K562 (cell line): ENCODE measurements around the gene PHKG1.

Experiments
- EZH2 ChIP-seq: IDR thresholded peaks from 2 replicates; pipeline ENCODE4 v1.6.1; 2012; ENCODE audit warnings: low read depth, mild to moderate bottlenecking, inconsistent platforms, low read length, borderline replicate concordance
- HSF4 ChIP-seq: fragments of 250-450 bp; sonication (Bioruptor Pico); IDR thresholded peaks from 2 replicates; pipeline ENCODE4 v2.1.2; 2022; ENCODE audit warnings: mild to moderate bottlenecking, moderate library complexity, borderline replicate concordance
- MCM7 ChIP-seq, 2 experiments: fragments of 450-650 bp; IDR thresholded peaks; 2 replicates each; pipeline ENCODE4 v1.6.1; 2016 to 2018
- NFIC ChIP-seq: fragments of 450-650 bp; IDR thresholded peaks from 2 replicates; pipeline ENCODE4 v1.6.1; 2017; ENCODE audit warnings: mild to moderate bottlenecking, inconsistent platforms
- NFYB ChIP-seq: IDR thresholded peaks from 2 replicates; pipeline ENCODE4 v1.6.1; 2011; ENCODE audit warnings: mild to moderate bottlenecking, moderate library complexity; ENCODE audit not compliant: insufficient read length; ENCODE audit errors: extremely low read depth
- RFX7 ChIP-seq: fragments of 250-450 bp; sonication (Bioruptor Pico); IDR thresholded peaks from 2 replicates; pipeline ENCODE4 v1.5.1; 2021; ENCODE audit warnings: mild to moderate bottlenecking
- TF ChIP-seq, protein P1 (sequence below): IDR thresholded peaks from 3 replicates; pipeline ENCODE4 v1.6.1; 2011; ENCODE audit warnings: borderline replicate concordance, mild to moderate bottlenecking; ENCODE audit not compliant: insufficient read length, insufficient read depth
- TF ChIP-seq, protein P2 (sequence below), 3 experiments: IDR thresholded peaks in 2 of 3; conservative IDR thresholded peaks in 1 of 3; 2 replicates each; pipeline ENCODE4 v1.5.1; 2011 to 2012; ENCODE audit warnings: low read length in 3 of 3, mild to moderate bottlenecking in 3 of 3, control low read depth in 2 of 3, improper control_type of control experiment in 1 of 3, inconsistent platforms in 1 of 3, low read depth in 1 of 3, mixed read lengths in 1 of 3, moderate library complexity in 1 of 3; ENCODE audit not compliant: insufficient read depth in 2 of 3

DNA sequence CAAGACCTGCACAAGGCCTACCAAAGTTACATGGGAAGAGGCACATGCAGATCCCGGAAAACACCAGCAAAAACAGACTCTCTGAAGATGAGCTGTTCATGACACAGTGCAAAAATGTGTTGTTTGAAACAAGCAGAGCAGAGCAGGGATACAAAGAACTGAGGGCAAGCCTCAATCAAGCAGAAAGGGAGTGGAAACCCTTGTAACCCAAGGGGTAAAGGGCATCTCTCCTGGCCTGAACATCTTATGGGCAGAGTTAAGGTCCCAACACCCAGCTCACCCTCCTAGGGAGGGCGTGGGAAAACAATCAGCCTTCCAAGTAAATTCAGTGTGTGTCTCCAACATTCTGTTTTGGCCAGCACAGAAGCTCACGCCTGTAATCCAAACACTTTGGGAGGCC is 52.0 kb downstream of the PHKG1 start:
- TF ChIP-seq RFX7 (CRISPR knock-in tag): no peak
- no peak for TF ChIP-seq HSF4 (CRISPR knock-in tag)
- no peak for TF ChIP-seq NFYB
- no peak for TF ChIP-seq EZH2
- TF ChIP-seq, protein P1, sequence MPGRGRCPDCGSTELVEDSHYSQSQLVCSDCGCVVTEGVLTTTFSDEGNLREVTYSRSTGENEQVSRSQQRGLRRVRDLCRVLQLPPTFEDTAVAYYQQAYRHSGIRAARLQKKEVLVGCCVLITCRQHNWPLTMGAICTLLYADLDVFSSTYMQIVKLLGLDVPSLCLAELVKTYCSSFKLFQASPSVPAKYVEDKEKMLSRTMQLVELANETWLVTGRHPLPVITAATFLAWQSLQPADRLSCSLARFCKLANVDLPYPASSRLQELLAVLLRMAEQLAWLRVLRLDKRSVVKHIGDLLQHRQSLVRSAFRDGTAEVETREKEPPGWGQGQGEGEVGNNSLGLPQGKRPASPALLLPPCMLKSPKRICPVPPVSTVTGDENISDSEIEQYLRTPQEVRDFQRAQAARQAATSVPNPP: no peak
- no peak for TF ChIP-seq NFIC
- TF ChIP-seq MCM7 (IDR thresholded peaks at IDR 0.05): no peak
- TF ChIP-seq, protein P2, sequence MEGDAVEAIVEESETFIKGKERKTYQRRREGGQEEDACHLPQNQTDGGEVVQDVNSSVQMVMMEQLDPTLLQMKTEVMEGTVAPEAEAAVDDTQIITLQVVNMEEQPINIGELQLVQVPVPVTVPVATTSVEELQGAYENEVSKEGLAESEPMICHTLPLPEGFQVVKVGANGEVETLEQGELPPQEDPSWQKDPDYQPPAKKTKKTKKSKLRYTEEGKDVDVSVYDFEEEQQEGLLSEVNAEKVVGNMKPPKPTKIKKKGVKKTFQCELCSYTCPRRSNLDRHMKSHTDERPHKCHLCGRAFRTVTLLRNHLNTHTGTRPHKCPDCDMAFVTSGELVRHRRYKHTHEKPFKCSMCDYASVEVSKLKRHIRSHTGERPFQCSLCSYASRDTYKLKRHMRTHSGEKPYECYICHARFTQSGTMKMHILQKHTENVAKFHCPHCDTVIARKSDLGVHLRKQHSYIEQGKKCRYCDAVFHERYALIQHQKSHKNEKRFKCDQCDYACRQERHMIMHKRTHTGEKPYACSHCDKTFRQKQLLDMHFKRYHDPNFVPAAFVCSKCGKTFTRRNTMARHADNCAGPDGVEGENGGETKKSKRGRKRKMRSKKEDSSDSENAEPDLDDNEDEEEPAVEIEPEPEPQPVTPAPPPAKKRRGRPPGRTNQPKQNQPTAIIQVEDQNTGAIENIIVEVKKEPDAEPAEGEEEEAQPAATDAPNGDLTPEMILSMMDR (IDR thresholded peaks at IDR 0.05 in 2 of 3, conservative IDR thresholded peaks at IDR 0.05 in 1 of 3; ENCODE audit: insufficient read depth in 2 of 3, low read depth in 1 of 3, low read length in 3 of 3): no peak
